ENCODE measurements around the gene ARHGAP15.

- TF ChIP-seq POLR2A (IDR thresholded peaks at IDR 0.05), result no peak
- no peak for TF ChIP-seq CTCF (IDR thresholded peaks at IDR 0.05)
Observed at GRCh38 chr2:143428700-143429099, 299.5 kb downstream of the ARHGAP15 start.
